Esophagus muscularis mucosa (tissue), 3 donors: ENCODE results near the gene ING1.

Source experiments
- CTCF ChIP-seq, 3 experiments: fragments of 200-600 bp in 2 of 3; fragments of 450-650 bp in 1 of 3; sonication (generic) in 2 of 3; IDR thresholded peaks; one replicate each; pipeline ENCODE4 v1.5.1; 2017 to 2019; ENCODE audit warnings: antibody characterized with exemption in 3 of 3, mild to moderate bottlenecking in 2 of 3, moderate library complexity in 1 of 3
- POLR2A ChIP-seq: fragments of 450-650 bp; IDR thresholded peaks from one replicate; pipeline ENCODE4 v1.6.1; 2017; ENCODE audit warnings: antibody characterized with exemption, moderate library complexity, mild to moderate bottlenecking, low read depth
- POLR2AphosphoS5 ChIP-seq, 2 donors: sonication (generic); formaldehyde crosslinking; IDR thresholded peaks; one replicate each; pipeline ENCODE4 v1.6.1; 2017; ENCODE audit warnings: antibody characterized with exemption in 2 of 2

GRCh38 chr13:110766671-110767430, 53.4 kb downstream of the ING1 start:
- TF ChIP-seq CTCF (IDR thresholded peaks at IDR 0.05) (no peak), POLR2AphosphoS5 (IDR thresholded peaks at IDR 0.05) (no peak), POLR2A (no peak)
